ENCODE measurements around the gene SLC2A9.

SLC2A9 gene

GRCh38 chr4:10005632-10006031, 15.7 kb downstream of the SLC2A9 start:
- no peak for TF ChIP-seq POLR2AphosphoS5 (IDR thresholded peaks at IDR 0.05; ENCODE audit: low read depth, low read length)
- TF ChIP-seq FOXP2 (optimal IDR thresholded peaks at IDR 0.05; ENCODE audit: borderline replicate concordance, extremely low read depth, extremely low read length, insufficient read depth) = no peak
- no peak for TF ChIP-seq SIN3A (IDR thresholded peaks at IDR 0.05; ENCODE audit: borderline replicate concordance, insufficient read depth, low read length)

- TF ChIP-seq TAF1 (IDR thresholded peaks at IDR 0.05; ENCODE audit: borderline replicate concordance, insufficient read depth, low read length) (no peak), POLR2AphosphoS5 (IDR thresholded peaks at IDR 0.05; ENCODE audit: low read depth, low read length) (no peak), SIN3A (IDR thresholded peaks at IDR 0.05; ENCODE audit: borderline replicate concordance, insufficient read depth, low read length) (no peak), REST (IDR thresholded peaks at IDR 0.05; ENCODE audit: insufficient read depth in 1 of 2, low read depth in 2 of 2, low read length in 2 of 2) (no peak), FOXP2 (optimal IDR thresholded peaks at IDR 0.05; ENCODE audit: borderline replicate concordance, extremely low read depth, extremely low read length, insufficient read depth) (no peak)
These were observed 17.6 kb downstream of the SLC2A9 start for GRCh38 chr4:10003666-10004065.

GRCh38 chr4:10002278-10002677, 19.0 kb downstream of the SLC2A9 start:
- TF ChIP-seq SIN3A (IDR thresholded peaks at IDR 0.05; ENCODE audit: borderline replicate concordance, insufficient read depth, low read length) (no peak), REST (IDR thresholded peaks at IDR 0.05; ENCODE audit: insufficient read depth in 1 of 2, low read depth in 2 of 2, low read length in 2 of 2) (no peak), FOXP2 (optimal IDR thresholded peaks at IDR 0.05; ENCODE audit: borderline replicate concordance, extremely low read depth, extremely low read length, insufficient read depth) (no peak), TAF1 (IDR thresholded peaks at IDR 0.05; ENCODE audit: borderline replicate concordance, insufficient read depth, low read length) (no peak), POLR2AphosphoS5 (IDR thresholded peaks at IDR 0.05; ENCODE audit: low read depth, low read length) (no peak)

GRCh38 chr4:10001757-10002156, 19.5 kb downstream of the SLC2A9 start:
- TF ChIP-seq REST (IDR thresholded peaks at IDR 0.05; ENCODE audit: insufficient read depth in 1 of 2, low read depth in 2 of 2, low read length in 2 of 2) (no peak), POLR2AphosphoS5 (IDR thresholded peaks at IDR 0.05; ENCODE audit: low read depth, low read length) (no peak), TAF1 (IDR thresholded peaks at IDR 0.05; ENCODE audit: borderline replicate concordance, insufficient read depth, low read length) (no peak), FOXP2 (optimal IDR thresholded peaks at IDR 0.05; ENCODE audit: borderline replicate concordance, extremely low read depth, extremely low read length, insufficient read depth) (no peak), SIN3A (IDR thresholded peaks at IDR 0.05; ENCODE audit: borderline replicate concordance, insufficient read depth, low read length) (no peak)

- TF ChIP-seq FOXP2 (optimal IDR thresholded peaks at IDR 0.05; ENCODE audit: borderline replicate concordance, extremely low read depth, extremely low read length, insufficient read depth) = no peak
- TF ChIP-seq REST (IDR thresholded peaks at IDR 0.05; ENCODE audit: insufficient read depth in 1 of 2, low read depth in 2 of 2, low read length in 2 of 2) = no peak
- TF ChIP-seq SIN3A (IDR thresholded peaks at IDR 0.05; ENCODE audit: borderline replicate concordance, insufficient read depth, low read length) = no peak
- no peak for TF ChIP-seq POLR2AphosphoS5 (IDR thresholded peaks at IDR 0.05; ENCODE audit: low read depth, low read length)
- TF ChIP-seq TAF1 (IDR thresholded peaks at IDR 0.05; ENCODE audit: borderline replicate concordance, insufficient read depth, low read length) = no peak
These were observed 21.2 kb downstream of the SLC2A9 start for GRCh38 chr4:9999956-10000561.
